ENCODE results near the gene PRPH. TPM values are rescaled to one million over a fixed set of nuclear protein-coding genes. Genes with fewer than 3 reads are reported as not detected.

The PRPH gene
- total and polyA plus RNA-seq, 9 of the 15 experiments (the other 6 are each of a cell fraction or from before 2014, with no cell fraction given): 0.27 to 1.9 (median 1.3) TPM; not detected in 1

GRCh38 chr12:49260166-49260565, 34.8 kb upstream of the PRPH start:
- Histone ChIP-seq H3K9me1 (ENCODE audit: control insufficient read depth, insufficient read depth, low read length) (no peaks in the 10 kb centered on the region), H2AFZ (ENCODE audit: low read depth, low read length) (no peak overlapping the region), H3K36me3 (ENCODE audit: control insufficient read depth, insufficient read depth, low read length) (no peaks in the 10 kb centered on the region), H3K9me3 (replicated peaks; ENCODE audit: control insufficient read depth, insufficient read depth, low read depth, low read length) (no peaks in the 10 kb centered on the region), H3K9ac (ENCODE audit: insufficient read depth in 1 of 2, low read depth in 2 of 2, low read length in 2 of 2) (no peak overlapping the region), H3K27ac (ENCODE audit: extremely low read depth, low read depth, low read length) (no peak overlapping the region), H3K4me3 (no peak overlapping the region), H3K4me2 (ENCODE audit: insufficient read depth, low read length) (no peak overlapping the region), H4K20me1 (replicated peaks; ENCODE audit: control insufficient read depth, insufficient read depth, low read length) (no peaks in the 10 kb centered on the region), H3K27me3 (ENCODE audit: control insufficient read depth in 2 of 2, insufficient read depth in 2 of 2, low read length in 2 of 2) (no peaks in the 10 kb centered on the region), H3K79me2 (ENCODE audit: control insufficient read depth, insufficient read depth, low read length) (peaks cover 20% of the 10 kb centered on the region), H3K4me1 (replicated peaks in 1 of 2; ENCODE audit: control insufficient read depth in 2 of 2, insufficient read depth in 2 of 2, low read length in 2 of 2) (peaks cover 22 to 24% of the 10 kb centered on the region in 2 experiments; a peak in 4 of 5 replicates)
- ATAC-seq (no peak), DNase-seq (ENCODE audit: extremely low read depth in 1 of 4, low spot score in 3 of 4) (no peak), FAIRE-seq (no peak)
- TF ChIP-seq SPI1 (IDR thresholded peaks at IDR 0.05; ENCODE audit: borderline replicate concordance, low read depth, low read length): peak; percentile 40; the same call in 1 of the 2 replicates
- TF ChIP-seq ZNF224 (CRISPR knock-in tag; IDR thresholded peaks at IDR 0.05): no peak
- no TSS peak for BruUV-seq (replicated peaks)
- 33% methylated on average over 3 of the region's 3 CpGs for WGBS (ENCODE audit: insufficient coverage, low coverage, missing lambda C conversion rate)
- ChIA-PET CTCF (ENCODE audit: low intra/inter-chr PET ratio) (no interaction called here), POLR2A (interaction anchor here (0.5 to 1.5 kb wide), 7 partner anchors 8 to 217 kb away, joined by 3 to 6 read pairs (median 3); partner anchors contain the start of gene TUBA1B)
- intact Hi-C loops (cut with micrococcal nuclease): loop anchor here (10.0 kb wide), 1 partner anchor 125 kb away; the partner anchor contains the start of gene TUBA1B
- in situ Hi-C loops (cut with MboI): no loop called here

- no peak overlapping the region for H3K27ac ChIP-seq (ENCODE audit: extremely low read depth, low read depth, low read length)
- ChIA-PET POLR2A (interaction anchor here (0.5 to 1.5 kb wide), 7 partner anchors 8 to 216 kb away, joined by 3 to 6 read pairs (median 3); partner anchors contain the start of gene TUBA1B), CTCF (ENCODE audit: low intra/inter-chr PET ratio) (no interaction called here)
- no peaks in the 10 kb centered on the region for H3K9me1 ChIP-seq (ENCODE audit: control insufficient read depth, insufficient read depth, low read length)
- DNase-seq (ENCODE audit: extremely low read depth in 1 of 4, low spot score in 3 of 4): no peak
- no TSS peak for BruUV-seq (replicated peaks)
- TF ChIP-seq TAF15 (IDR thresholded peaks at IDR 0.05; ENCODE audit: low read depth, low read length) (no peak), NFIC (IDR thresholded peaks at IDR 0.05) (peak; percentile 84), ZBTB33 (CRISPR knock-in tag; IDR thresholded peaks at IDR 0.05) (peak; percentile 92)
- no peak for ATAC-seq
- no peak overlapping the region for H3K4me3 ChIP-seq
- no peak overlapping the region for H3K4me2 ChIP-seq (ENCODE audit: insufficient read depth, low read length)
- H3K9me3 ChIP-seq (replicated peaks; ENCODE audit: control insufficient read depth, insufficient read depth, low read depth, low read length): no peaks in the 10 kb centered on the region
- in situ Hi-C loops (cut with MboI) (no loop called here), intact Hi-C loops (cut with micrococcal nuclease) (loop anchor here (10.0 kb wide), 1 partner anchor 126 kb away; the partner anchor contains the start of gene TUBA1B)
- peak overlapping the region in 1 of 2 experiments; percentile 53; a peak in 2 of 4 replicates for H3K9ac ChIP-seq (ENCODE audit: insufficient read depth in 1 of 2, low read depth in 2 of 2, low read length in 2 of 2)
- WGBS (ENCODE audit: insufficient coverage, low coverage, missing lambda C conversion rate): 80% methylated on average over 10 of the region's 11 CpGs
- no peak for FAIRE-seq
- H3K79me2 ChIP-seq (ENCODE audit: control insufficient read depth, insufficient read depth, low read length): peaks cover 26% of the 10 kb centered on the region
- no peaks in the 10 kb centered on the region for H3K27me3 ChIP-seq (ENCODE audit: control insufficient read depth in 2 of 2, insufficient read depth in 2 of 2, low read length in 2 of 2)
- H2AFZ ChIP-seq (ENCODE audit: low read depth, low read length): no peak overlapping the region
- H3K4me1 ChIP-seq (replicated peaks in 1 of 2; ENCODE audit: control insufficient read depth in 2 of 2, insufficient read depth in 2 of 2, low read length in 2 of 2): peaks cover 21% of the 10 kb centered on the region in 2 experiments; a peak in 4 of 5 replicates
- no peaks in the 10 kb centered on the region for H4K20me1 ChIP-seq (replicated peaks; ENCODE audit: control insufficient read depth, insufficient read depth, low read length)
- H3K36me3 ChIP-seq (ENCODE audit: control insufficient read depth, insufficient read depth, low read length): peaks cover 4% of the 10 kb centered on the region; the same call in 1 of the 3 replicates
Observed at GRCh38 chr12:49260571-49261363, 34.2 kb upstream of the PRPH start.

Data from K562 (cell line).